ENCODE data around the gene KRTAP20-2.

KRTAP20-2 gene

GRCh38 chr21:30634906-30635305 is at the start of gene KRTAP20-2:
TSS of gene KRTAP20-2 (plus strand) at chr21:30635206. CDS start at chr21:30635264, 58 bp downstream.
- no peak for FAIRE-seq
- TF ChIP-seq, protein P1, sequence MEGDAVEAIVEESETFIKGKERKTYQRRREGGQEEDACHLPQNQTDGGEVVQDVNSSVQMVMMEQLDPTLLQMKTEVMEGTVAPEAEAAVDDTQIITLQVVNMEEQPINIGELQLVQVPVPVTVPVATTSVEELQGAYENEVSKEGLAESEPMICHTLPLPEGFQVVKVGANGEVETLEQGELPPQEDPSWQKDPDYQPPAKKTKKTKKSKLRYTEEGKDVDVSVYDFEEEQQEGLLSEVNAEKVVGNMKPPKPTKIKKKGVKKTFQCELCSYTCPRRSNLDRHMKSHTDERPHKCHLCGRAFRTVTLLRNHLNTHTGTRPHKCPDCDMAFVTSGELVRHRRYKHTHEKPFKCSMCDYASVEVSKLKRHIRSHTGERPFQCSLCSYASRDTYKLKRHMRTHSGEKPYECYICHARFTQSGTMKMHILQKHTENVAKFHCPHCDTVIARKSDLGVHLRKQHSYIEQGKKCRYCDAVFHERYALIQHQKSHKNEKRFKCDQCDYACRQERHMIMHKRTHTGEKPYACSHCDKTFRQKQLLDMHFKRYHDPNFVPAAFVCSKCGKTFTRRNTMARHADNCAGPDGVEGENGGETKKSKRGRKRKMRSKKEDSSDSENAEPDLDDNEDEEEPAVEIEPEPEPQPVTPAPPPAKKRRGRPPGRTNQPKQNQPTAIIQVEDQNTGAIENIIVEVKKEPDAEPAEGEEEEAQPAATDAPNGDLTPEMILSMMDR (IDR thresholded peaks at IDR 0.05; ENCODE audit: insufficient read depth, missing control alignments): no peak
- DNase-seq (ENCODE audit: insufficient read length, low spot score): no peak

DNA sequence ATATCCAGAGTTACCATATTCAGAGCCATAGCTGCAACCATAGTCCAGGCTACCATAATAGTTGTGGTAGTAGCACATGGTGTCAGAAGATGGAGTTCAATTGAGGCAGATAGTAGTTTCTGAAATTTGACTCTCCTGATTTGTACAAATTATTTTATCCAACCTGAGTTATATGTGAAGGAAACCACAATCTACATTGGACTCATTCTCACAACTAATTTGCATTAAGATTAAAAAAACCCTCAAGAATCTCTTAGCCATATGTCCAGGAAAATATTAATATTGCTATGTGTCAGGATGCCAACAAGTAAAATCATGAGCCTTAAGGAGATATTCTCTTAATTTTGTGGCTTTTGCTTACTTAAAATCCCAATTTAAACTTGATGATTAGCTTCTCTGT is 44.7 kb upstream of the KRTAP20-2 start, which contains the start of gene KRTAP22-2:
Gene KRTAP22-2 (minus strand): TSS at position 101 of the 400 bp plus-strand sequence.
- FAIRE-seq (no peak), DNase-seq (ENCODE audit: insufficient read length, low spot score) (no peak)
- TF ChIP-seq, protein P1 (IDR thresholded peaks at IDR 0.05; ENCODE audit: insufficient read depth, missing control alignments): no peak

GRCh38 chr21:30592140-30592539 is 42.9 kb upstream of the KRTAP20-2 start, which contains the start of gene KRTAP6-3:
TSS of gene KRTAP6-3 (plus strand) at chr21:30592440. CDS start at chr21:30592446, 6 bp downstream.
- TF ChIP-seq, protein P1 (IDR thresholded peaks at IDR 0.05; ENCODE audit: insufficient read depth, missing control alignments): no peak
- FAIRE-seq (no peak), DNase-seq (ENCODE audit: insufficient read length, low spot score) (no peak)

DNA sequence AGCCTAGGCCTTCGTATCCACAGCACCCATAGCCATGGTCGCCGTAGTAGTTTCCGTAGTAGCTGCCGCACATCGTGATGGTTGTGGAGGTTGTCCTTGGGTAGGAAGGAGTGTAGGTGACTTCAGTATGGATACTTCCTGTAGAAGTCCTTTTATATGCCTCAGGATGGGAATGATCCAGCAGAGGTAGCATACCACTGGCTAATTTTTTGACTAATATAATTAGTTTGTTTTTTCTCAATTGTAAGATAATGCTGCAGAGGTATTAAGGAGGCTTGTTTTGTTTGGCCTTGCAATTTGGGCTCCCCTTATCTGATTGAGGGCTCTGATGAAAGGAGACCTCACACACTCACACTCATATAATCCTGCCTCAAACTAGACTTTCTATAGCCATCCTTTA is 36.2 kb upstream of the KRTAP20-2 start, which contains the start of gene KRTAP6-2:
Gene KRTAP6-2 (minus strand): TSS at position 101 of the 400 bp plus-strand sequence. CDS start 28 bp downstream, at position 73.
- TF ChIP-seq, protein P1 (IDR thresholded peaks at IDR 0.05; ENCODE audit: insufficient read depth, missing control alignments): no peak
- no peak for FAIRE-seq

GRCh38 chr21:30600787-30601186 is 34.2 kb upstream of the KRTAP20-2 start, which contains the start of gene KRTAP22-1:
TSS of gene KRTAP22-1 (plus strand) at chr21:30601087.
- no peak for DNase-seq (ENCODE audit: insufficient read length, low spot score)
- FAIRE-seq: no peak

More for the DNA sequence above, 36.2 kb upstream of the KRTAP20-2 start, which contains the start of gene KRTAP6-2:
- no peak for DNase-seq (ENCODE audit: insufficient read length, low spot score)

GRCh38 chr21:30605968-30606367 is 29.0 kb upstream of the KRTAP20-2 start:
- FAIRE-seq: no peak
- no peak for DNase-seq (ENCODE audit: insufficient read length, low spot score)
- TF ChIP-seq, protein P1 (IDR thresholded peaks at IDR 0.05; ENCODE audit: insufficient read depth, missing control alignments): no peak

More at GRCh38 chr21:30600787-30601186, 34.2 kb upstream of the KRTAP20-2 start, which contains the start of gene KRTAP22-1:
- TF ChIP-seq, protein P1 (IDR thresholded peaks at IDR 0.05; ENCODE audit: insufficient read depth, missing control alignments): no peak

GRCh38 chr21:30612132-30612531 is 22.9 kb upstream of the KRTAP20-2 start:
- FAIRE-seq (no peak), DNase-seq (ENCODE audit: insufficient read length, low spot score) (no peak)
- TF ChIP-seq, protein P1 (IDR thresholded peaks at IDR 0.05; ENCODE audit: insufficient read depth, missing control alignments): no peak

Data from D721Med (cell line).